Dermis blood vessel endothelial cell (primary cell): ENCODE measurements around the gene DPCD. TPM values are rescaled to one million over a fixed set of nuclear protein-coding genes. Genes with fewer than 3 reads are reported as not detected.
A peak's percentile ranks its signal among the peaks of the same experiment; 100 is the strongest.
"Not testable (repeated sequence)": the region's sequence is repeated elsewhere in the genome, so short reads cannot be mapped to it uniquely, and the experiment has no call there.

Source experiments
- DNase-seq: peaks from one replicate; pipeline ENCODE4 v3.0.0; 2010
- total RNA-seq: library from RNA; depleted of rRNA; stranded (reverse); fragments of >200 nt; gene quantifications from 2 replicates; pipeline ENCODE4 v1.2.3, GENCODE V29; 2014

The DPCD gene
- total RNA-seq, 1 donor from 2014 or later, result 28.1 TPM

- no peak for DNase-seq
These were observed 35.4 kb downstream of the DPCD start for GRCh38 chr10:101623528-101623927.

GRCh38 chr10:101624526-101625102 is 36.5 kb downstream of the DPCD start:
- DNase-seq, result peak; percentile 20

DNA sequence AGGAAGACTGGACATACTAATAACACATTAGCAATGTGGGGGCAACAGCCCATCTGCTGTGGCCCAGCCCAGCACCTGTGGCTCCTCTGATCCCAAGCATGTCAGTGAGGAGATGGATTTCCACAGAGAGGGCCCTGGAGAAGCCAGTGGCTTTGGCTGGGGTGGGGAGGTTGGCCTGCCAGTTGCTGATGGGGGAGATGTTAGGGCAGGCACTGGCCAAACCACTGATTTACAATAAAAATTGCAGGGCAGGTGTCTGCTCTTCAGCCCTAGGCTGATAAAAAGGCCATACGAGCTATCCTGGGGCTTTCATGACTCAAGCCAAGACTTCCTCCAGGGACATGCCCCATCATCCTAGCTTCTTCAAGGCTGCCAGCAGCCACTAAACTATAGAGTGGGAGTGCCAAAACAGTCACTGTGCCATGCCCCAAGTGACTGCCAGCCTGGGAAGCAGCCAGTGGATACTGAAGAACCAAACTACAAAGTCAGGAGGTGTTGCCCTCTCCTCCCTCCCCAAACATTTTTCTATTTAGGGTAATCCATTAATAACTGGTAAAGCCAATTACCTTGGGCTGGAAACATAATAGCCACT is 37.8 kb downstream of the DPCD start:
- no peak for DNase-seq

- no peak for DNase-seq
These were observed 41.9 kb downstream of the DPCD start for GRCh38 chr10:101629837-101630632.

DNA sequence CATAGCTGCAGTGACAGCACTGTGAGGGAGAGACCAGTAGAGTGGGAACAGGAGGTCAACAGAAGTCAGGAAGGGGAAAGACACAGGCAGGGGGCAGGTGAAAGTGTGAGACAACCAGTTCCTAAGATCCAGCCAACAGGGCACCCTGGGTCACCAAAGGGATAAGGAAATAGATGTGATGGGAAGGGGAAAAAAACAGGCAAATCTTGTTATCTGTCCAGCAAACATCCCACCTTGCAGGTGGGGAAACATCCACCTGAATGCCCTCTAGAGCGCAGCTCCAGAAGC is 42.5 kb downstream of the DPCD start:
- no peak for DNase-seq

- DNase-seq, result no peak
These were observed 43.8 kb downstream of the DPCD start for GRCh38 chr10:101631821-101632475.

GRCh38 chr10:101633510-101633909 is 45.4 kb downstream of the DPCD start:
- DNase-seq, result not testable (repeated sequence)

DNA sequence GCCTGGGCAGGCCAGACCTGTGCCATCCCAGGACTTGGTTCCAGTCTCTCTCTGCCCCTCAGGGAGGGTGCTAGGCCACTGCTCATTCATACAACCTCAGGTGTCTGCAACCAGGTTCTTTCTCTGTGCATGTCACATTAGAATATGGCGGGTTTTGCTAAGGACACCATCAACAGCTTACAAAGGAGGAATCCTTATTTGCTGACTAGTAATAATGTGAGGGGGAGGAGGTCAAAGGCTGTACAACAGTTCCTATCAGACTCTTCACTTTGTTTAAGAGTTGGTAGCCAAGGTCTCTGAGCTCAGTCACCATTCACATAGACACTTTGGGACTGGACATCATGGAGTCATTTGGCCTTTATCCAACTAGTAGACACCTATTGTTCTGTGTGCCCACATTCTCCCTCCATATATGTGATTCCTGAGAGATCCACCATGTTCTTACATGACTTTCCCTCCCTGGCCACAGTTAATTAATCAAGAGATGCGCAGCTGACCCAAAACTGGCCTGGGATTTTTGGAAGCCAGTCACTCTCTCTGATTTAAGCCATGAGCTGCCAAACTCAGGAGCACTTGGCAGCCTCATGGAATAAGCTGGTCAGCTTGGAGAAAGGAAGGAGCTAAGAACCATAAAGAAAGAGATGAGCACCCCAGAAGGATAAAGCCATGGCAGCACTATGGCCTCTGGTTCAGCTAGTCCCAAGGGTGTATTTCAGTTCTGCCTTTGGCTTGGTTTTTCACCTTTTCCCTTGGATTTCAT is 51.2 kb downstream of the DPCD start:
- no peak for DNase-seq

GRCh38 chr10:101643546-101643945 is 55.4 kb downstream of the DPCD start:
- no peak for DNase-seq

DNA sequence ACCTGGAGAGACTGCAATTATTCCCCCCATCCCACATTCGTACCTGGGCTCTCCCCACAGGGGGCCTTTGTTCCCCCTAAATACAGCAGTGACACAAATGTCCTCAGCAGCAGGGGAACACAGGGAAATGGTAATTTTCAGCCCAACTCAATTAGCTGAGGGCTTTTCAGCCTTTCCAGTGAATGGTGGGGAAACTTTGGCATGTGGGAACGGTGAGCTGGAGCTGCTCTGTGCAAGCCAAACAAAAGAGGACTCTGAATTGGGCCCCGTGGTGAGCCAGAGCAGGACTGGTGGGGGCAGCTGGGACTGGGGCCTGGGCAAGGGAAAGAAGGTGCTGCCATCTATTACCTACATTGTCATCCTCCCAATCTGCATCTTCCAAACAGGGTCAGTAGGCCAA is 55.9 kb downstream of the DPCD start:
- DNase-seq, result no peak

- no peak for DNase-seq
These were observed 57.5 kb downstream of the DPCD start for GRCh38 chr10:101645659-101646058.

DNA sequence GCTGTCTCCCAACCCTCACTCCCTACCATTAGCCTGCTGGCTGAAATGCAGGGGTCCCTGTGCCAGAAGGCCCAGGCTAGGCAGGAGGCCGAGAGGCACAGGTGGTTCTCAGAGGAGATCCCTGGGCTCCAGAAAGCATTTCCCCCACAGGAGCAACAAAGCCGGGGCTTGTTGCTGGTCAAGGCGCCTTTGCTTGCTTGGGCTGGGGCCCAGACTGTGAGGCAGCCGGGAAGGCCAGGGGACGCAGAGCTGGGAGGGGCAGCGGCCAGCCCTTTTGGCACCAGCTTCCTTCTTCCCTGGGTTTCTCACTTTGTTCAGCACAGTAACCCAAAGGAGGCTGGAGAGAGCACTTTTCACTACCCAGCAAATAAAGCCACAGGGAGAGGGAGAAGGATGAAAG is 58.2 kb downstream of the DPCD start:
- no peak for DNase-seq

DNA sequence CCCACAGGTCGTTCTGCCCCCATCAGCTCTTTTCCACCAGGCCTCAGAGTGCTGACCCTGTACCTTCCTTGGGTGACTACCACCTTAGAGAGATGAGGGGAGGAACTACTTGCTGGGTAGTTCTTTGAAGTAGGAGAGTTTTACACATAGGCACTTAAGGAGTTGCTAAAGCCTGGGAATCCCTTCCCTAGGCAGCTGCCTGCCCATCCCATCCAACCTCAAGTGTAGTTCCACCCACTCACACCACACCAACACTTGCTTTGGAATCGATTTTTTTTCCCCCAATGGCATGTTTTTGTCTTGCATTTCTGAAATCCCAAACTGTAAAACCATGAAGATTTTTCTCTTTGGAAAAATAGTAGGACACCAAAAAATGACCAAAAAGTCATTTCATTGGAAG is 59.1 kb downstream of the DPCD start:
- DNase-seq, result no peak

DNA sequence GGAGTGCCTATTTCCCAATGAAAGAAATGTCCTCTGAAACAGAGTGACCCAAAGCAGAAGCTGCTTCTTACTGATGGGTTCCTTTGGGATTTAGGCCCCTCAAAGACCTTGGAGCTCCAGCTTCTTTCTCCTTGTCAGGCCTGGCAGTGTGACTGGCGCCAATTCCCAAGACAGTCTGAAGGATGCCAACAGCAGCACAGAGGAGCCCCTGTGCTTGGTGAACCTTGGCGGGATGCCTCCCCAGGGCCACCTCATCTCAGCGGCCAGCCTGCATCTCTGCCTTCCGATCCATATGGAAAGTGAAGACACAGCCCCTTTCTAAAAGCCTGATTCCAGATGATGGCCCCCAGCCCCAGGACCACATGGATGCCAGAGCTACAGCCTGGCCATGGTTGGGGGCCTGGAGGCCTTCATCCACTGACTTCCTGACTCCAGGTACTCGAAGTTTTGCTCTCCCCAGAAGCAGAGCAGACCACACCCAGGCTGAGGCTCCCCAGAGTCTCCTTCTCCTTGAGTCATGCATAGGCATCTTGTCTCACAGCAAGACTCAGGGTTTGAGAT is 61.5 kb downstream of the DPCD start:
- DNase-seq, result no peak

- DNase-seq, result no peak
These were observed 62.7 kb downstream of the DPCD start for GRCh38 chr10:101650863-101651262.

DNA sequence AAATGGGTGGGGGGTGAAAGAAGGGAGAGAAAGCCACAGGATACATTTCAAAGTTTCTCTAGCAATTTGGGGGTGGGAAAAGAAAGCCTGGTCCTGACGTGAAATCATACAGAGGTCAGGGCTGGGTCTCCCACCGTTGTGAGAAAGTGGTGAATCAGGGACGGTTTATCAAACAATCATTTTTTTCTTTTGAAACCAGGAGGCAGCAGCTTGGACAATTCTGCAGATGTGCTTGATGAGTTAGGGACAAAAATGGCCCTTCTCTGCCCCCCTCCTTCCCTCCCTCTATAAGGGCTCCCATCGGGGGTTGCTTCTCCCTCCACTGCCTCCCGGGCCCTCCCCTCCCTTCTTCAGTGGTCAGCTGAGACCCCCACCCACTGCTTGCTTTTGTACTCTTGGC is 63.2 kb downstream of the DPCD start:
- no peak for DNase-seq

GRCh38 chr10:101653536-101653935 is 65.4 kb downstream of the DPCD start:
- no peak for DNase-seq

DNA sequence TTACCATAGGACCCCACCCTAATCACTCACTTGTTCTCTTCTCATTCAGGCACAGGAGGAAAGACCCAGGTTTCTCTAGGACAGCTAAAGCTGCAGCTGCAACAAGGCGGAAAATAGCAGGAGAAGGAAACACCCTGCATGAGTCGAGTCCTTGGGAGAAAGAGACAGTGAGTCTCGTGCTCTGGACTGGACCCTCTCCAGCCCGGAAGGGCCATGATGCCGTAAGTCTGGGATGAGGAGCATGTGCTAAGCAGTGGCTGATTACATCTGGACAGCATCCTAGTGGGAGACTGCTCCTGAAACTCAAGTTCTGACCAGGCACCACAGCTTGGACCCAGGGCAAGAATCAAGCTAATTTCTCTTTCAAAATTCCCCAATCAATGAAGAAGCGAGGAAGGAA is 67.4 kb downstream of the DPCD start:
- DNase-seq, result no peak

DNA sequence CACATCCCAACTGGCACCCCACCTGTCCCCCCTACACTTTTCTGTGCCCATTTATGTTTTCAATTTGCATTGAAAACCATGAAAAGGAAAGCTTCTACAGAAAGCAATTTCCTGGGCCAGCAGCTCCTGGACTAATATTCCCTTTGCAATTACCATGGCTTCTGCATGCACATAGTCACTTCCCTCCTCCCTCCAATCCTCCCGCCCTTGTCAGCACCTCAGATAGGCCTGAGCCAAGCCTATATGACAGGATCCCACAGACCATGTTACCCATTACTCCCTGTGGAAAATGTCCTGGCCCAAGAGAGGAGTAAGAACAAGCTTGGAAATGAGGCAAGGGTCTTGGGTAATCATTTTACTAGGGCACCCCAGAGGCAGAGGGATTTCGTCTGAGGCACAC is 68.8 kb downstream of the DPCD start:
- no peak for DNase-seq

GRCh38 chr10:101658975-101659374 is 70.9 kb downstream of the DPCD start:
- no peak for DNase-seq
